ENCODE data around the gene RNF40.

The RNF40 gene

GRCh38 chr16:30766206-30766932 lies 4.2 kb downstream of the RNF40 start:
- TF ChIP-seq TAF1 (IDR thresholded peaks at IDR 0.05; ENCODE audit: borderline replicate concordance, insufficient read depth, low read length) (no peak), FOXP2 (optimal IDR thresholded peaks at IDR 0.05; ENCODE audit: borderline replicate concordance, extremely low read depth, extremely low read length, insufficient read depth) (no peak), POLR2AphosphoS5 (IDR thresholded peaks at IDR 0.05; ENCODE audit: low read depth, low read length) (no peak; the same call in 1 of the 2 replicates), SIN3A (IDR thresholded peaks at IDR 0.05; ENCODE audit: borderline replicate concordance, insufficient read depth, low read length) (no peak), REST (IDR thresholded peaks at IDR 0.05; ENCODE audit: insufficient read depth in 1 of 2, low read depth in 2 of 2, low read length in 2 of 2) (no peak)

- no peak for TF ChIP-seq FOXP2 (optimal IDR thresholded peaks at IDR 0.05; ENCODE audit: borderline replicate concordance, extremely low read depth, extremely low read length, insufficient read depth)
- TF ChIP-seq TAF1 (IDR thresholded peaks at IDR 0.05; ENCODE audit: borderline replicate concordance, insufficient read depth, low read length) = no peak
- TF ChIP-seq SIN3A (IDR thresholded peaks at IDR 0.05; ENCODE audit: borderline replicate concordance, insufficient read depth, low read length) = no peak
- no peak for TF ChIP-seq REST (IDR thresholded peaks at IDR 0.05; ENCODE audit: insufficient read depth in 1 of 2, low read depth in 2 of 2, low read length in 2 of 2)
- no peak for TF ChIP-seq POLR2AphosphoS5 (IDR thresholded peaks at IDR 0.05; ENCODE audit: low read depth, low read length)
Observed at GRCh38 chr16:30766933-30767284, 4.8 kb downstream of the RNF40 start.

- TF ChIP-seq FOXP2 (optimal IDR thresholded peaks at IDR 0.05; ENCODE audit: borderline replicate concordance, extremely low read depth, extremely low read length, insufficient read depth) (no peak), TAF1 (IDR thresholded peaks at IDR 0.05; ENCODE audit: borderline replicate concordance, insufficient read depth, low read length) (no peak), SIN3A (IDR thresholded peaks at IDR 0.05; ENCODE audit: borderline replicate concordance, insufficient read depth, low read length) (no peak), REST (IDR thresholded peaks at IDR 0.05; ENCODE audit: insufficient read depth in 1 of 2, low read depth in 2 of 2, low read length in 2 of 2) (no peak), POLR2AphosphoS5 (IDR thresholded peaks at IDR 0.05; ENCODE audit: low read depth, low read length) (no peak)
Observed at GRCh38 chr16:30767767-30768465, 5.8 kb downstream of the RNF40 start.

GRCh38 chr16:30768583-30769181 lies 6.6 kb downstream of the RNF40 start:
- TF ChIP-seq REST (IDR thresholded peaks at IDR 0.05; ENCODE audit: insufficient read depth in 1 of 2, low read depth in 2 of 2, low read length in 2 of 2) (no peak), TAF1 (IDR thresholded peaks at IDR 0.05; ENCODE audit: borderline replicate concordance, insufficient read depth, low read length) (no peak), SIN3A (IDR thresholded peaks at IDR 0.05; ENCODE audit: borderline replicate concordance, insufficient read depth, low read length) (no peak), FOXP2 (optimal IDR thresholded peaks at IDR 0.05; ENCODE audit: borderline replicate concordance, extremely low read depth, extremely low read length, insufficient read depth) (no peak), POLR2AphosphoS5 (IDR thresholded peaks at IDR 0.05; ENCODE audit: low read depth, low read length) (no peak)
